ENCODE results near the gene GPR150. TPM values are rescaled to one million over a fixed set of nuclear protein-coding genes. Genes with fewer than 3 reads are reported as not detected.
"Not testable (repeated sequence)": the region's sequence is repeated elsewhere in the genome, so short reads cannot be mapped to it uniquely, and the experiment has no call there.

GPR150 gene
- total RNA-seq, 1 experiment from 2014 or later, result not detected

- no peak for DNase-seq (ENCODE audit: low spot score)
Observed at GRCh38 chr5:95623706-95624105, 3.8 kb downstream of the GPR150 start.

- DNase-seq (ENCODE audit: low spot score), result no peak
Observed at GRCh38 chr5:95624368-95624767, 4.5 kb downstream of the GPR150 start.

GRCh38 chr5:95626701-95627100 is 6.8 kb downstream of the GPR150 start:
- DNase-seq (ENCODE audit: low spot score), result no peak

- DNase-seq (ENCODE audit: low spot score), result no peak
Observed at GRCh38 chr5:95627971-95628810, 8.3 kb downstream of the GPR150 start.

GRCh38 chr5:95628933-95629332 is 9.0 kb downstream of the GPR150 start:
- no peak for DNase-seq (ENCODE audit: low spot score)

- no peak for DNase-seq (ENCODE audit: low spot score)
Observed at GRCh38 chr5:95630394-95630917, 10.6 kb downstream of the GPR150 start.

GRCh38 chr5:95631255-95631958 is 11.5 kb downstream of the GPR150 start:
- peak; percentile 76 for DNase-seq (ENCODE audit: low spot score)

GRCh38 chr5:95631991-95632675 is 12.2 kb downstream of the GPR150 start:
- DNase-seq (ENCODE audit: low spot score), result peak; percentile 77

- DNase-seq (ENCODE audit: low spot score), result not testable (repeated sequence)
Observed at GRCh38 chr5:95632942-95633341, 13.1 kb downstream of the GPR150 start.

- no peak for DNase-seq (ENCODE audit: low spot score)
Observed at GRCh38 chr5:95633671-95634070, 13.8 kb downstream of the GPR150 start.

- no peak for DNase-seq (ENCODE audit: low spot score)
Observed at GRCh38 chr5:95634081-95634480, 14.2 kb downstream of the GPR150 start.

- DNase-seq (ENCODE audit: low spot score), result no peak
Observed at GRCh38 chr5:95638632-95639031, 18.7 kb downstream of the GPR150 start.

- DNase-seq (ENCODE audit: low spot score), result no peak
Observed at GRCh38 chr5:95641741-95642220, 21.9 kb downstream of the GPR150 start.

GRCh38 chr5:95643152-95643551 is 23.3 kb downstream of the GPR150 start:
- no peak for DNase-seq (ENCODE audit: low spot score)

GRCh38 chr5:95644351-95645042 is 24.6 kb downstream of the GPR150 start:
- peak; percentile 63 for DNase-seq (ENCODE audit: low spot score)

- not testable (repeated sequence) for DNase-seq (ENCODE audit: low spot score)
Observed at GRCh38 chr5:95646226-95646568, 26.3 kb downstream of the GPR150 start.

- peak; percentile 97 for DNase-seq (ENCODE audit: low spot score)
Observed at GRCh38 chr5:95646569-95647431, 26.9 kb downstream of the GPR150 start, which contains the start of gene RFESD. TSS of gene RFESD (plus strand) at chr5:95646777. CDS start at chr5:95652272, 5,495 bp downstream.

- peak; percentile 61 for DNase-seq (ENCODE audit: low spot score)
Observed at GRCh38 chr5:95647886-95648860, 28.3 kb downstream of the GPR150 start.

GRCh38 chr5:95649274-95649673 is 29.4 kb downstream of the GPR150 start:
- no peak for DNase-seq (ENCODE audit: low spot score)
